GM18499 (cell line): ENCODE results near the gene CRIP1.
A peak's percentile ranks its signal among the peaks of the same experiment; 100 is the strongest.

Experiments
- ATAC-seq: cut with Tn5 transposase; IDR thresholded peaks from one replicate; pipeline ENCODE4 v1.9.1; 2021; ENCODE audit warnings: moderate number of reproducible peaks; ENCODE audit not compliant: insufficient read depth, unreplicated experiment

Gene CRIP1

GRCh38 chr14:105479431-105480158 is 7.1 kb upstream of the CRIP1 start:
- ATAC-seq = no peak

- no peak for ATAC-seq
These were observed 6.4 kb upstream of the CRIP1 start for GRCh38 chr14:105480199-105480746.

GRCh38 chr14:105480807-105481801 is 5.6 kb upstream of the CRIP1 start:
- ATAC-seq = no peak

GRCh38 chr14:105481886-105482457 is 4.7 kb upstream of the CRIP1 start:
- peak; percentile 41 for ATAC-seq

GRCh38 chr14:105482486-105483110 is 4.1 kb upstream of the CRIP1 start:
- ATAC-seq = no peak

- no peak for ATAC-seq
These were observed 3.2 kb upstream of the CRIP1 start for GRCh38 chr14:105483300-105484068.

GRCh38 chr14:105484069-105484996 is 2.4 kb upstream of the CRIP1 start:
- ATAC-seq = no peak

- no peak for ATAC-seq
These were observed 1.7 kb upstream of the CRIP1 start for GRCh38 chr14:105484997-105485393.

- ATAC-seq = no peak
These were observed 935 bp upstream of the CRIP1 start for GRCh38 chr14:105485739-105486162.

GRCh38 chr14:105486974-105487448 is 325 bp downstream of the CRIP1 start:
- ATAC-seq = no peak

GRCh38 chr14:105487449-105487985 is 831 bp downstream of the CRIP1 start:
- no peak for ATAC-seq

- ATAC-seq = no peak
These were observed 1.5 kb downstream of the CRIP1 start for GRCh38 chr14:105487986-105488777.

GRCh38 chr14:105488781-105489541 is 2.3 kb downstream of the CRIP1 start:
- ATAC-seq = no peak

GRCh38 chr14:105489542-105490266 is 3.0 kb downstream of the CRIP1 start:
- ATAC-seq = no peak

- no peak for ATAC-seq
These were observed 3.5 kb downstream of the CRIP1 start for GRCh38 chr14:105490267-105490571.
